ENCODE measurements around the gene IFI16. TPM values are rescaled to one million over a fixed set of nuclear protein-coding genes. Genes with fewer than 3 reads are reported as not detected.
"Not testable (repeated sequence)": the region's sequence is repeated elsewhere in the genome, so short reads cannot be mapped to it uniquely, and the experiment has no call there.

The IFI16 gene
- total RNA-seq, 3 donors from 2014 or later (not counting 1 experiment from before 2014, with no cell fraction given), result 141 to 218 (median 151) TPM

GRCh38 chr1:159015440-159015909 is 5.8 kb downstream of the IFI16 start:
- ATAC-seq (peak; percentile 87 to 95 (median 90)), DNase-seq (peak; percentile 60 to 83)
- Histone ChIP-seq H3K36me3 (ENCODE audit: control insufficient read depth, insufficient read depth, low read length) (peaks cover 53% of the 10 kb centered on the region), H3K27me3 (ENCODE audit: control insufficient read depth, insufficient read depth, low read length) (no peaks in the 10 kb centered on the region), H3K4me1 (ENCODE audit: control insufficient read depth, insufficient read depth, low read length) (peaks cover 31% of the 10 kb centered on the region), H3K9me3 (ENCODE audit: control insufficient read depth, insufficient read depth, low read length) (no peaks in the 10 kb centered on the region), H3K4me3 (ENCODE audit: low read length) (no peak overlapping the region), H3K27ac (ENCODE audit: low read length) (peak overlapping the region; percentile 46)
- TF ChIP-seq CTCF (IDR thresholded peaks at IDR 0.05), result no peak
- Mint-ChIP-seq H3K27ac (peak overlapping the region; percentile 90 to 94), H3K4me1 (peaks cover 79 to 84% of the 10 kb centered on the region in 2 donors), H3K36me3 (peaks cover 31% of the 10 kb centered on the region), H3K9me3 (no peaks in the 10 kb centered on the region), H3K27me3 (ENCODE audit: low read depth in 2 of 2) (no peaks in the 10 kb centered on the region), H3K4me3 (peak overlapping the region; percentile 81)
- intact Hi-C loops (cut with micrococcal nuclease), result no loop called here
- WGBS (ENCODE audit: insufficient coverage), result 2% methylated on average over 4 of the region's 4 CpGs

GRCh38 chr1:159023723-159024122 is 14.0 kb downstream of the IFI16 start:
- Mint-ChIP-seq H3K9me3 (no peaks in the 10 kb centered on the region), H3K27ac (peak overlapping the region; percentile 62 to 87), H3K4me1 (peaks cover 73 to 85% of the 10 kb centered on the region in 2 donors), H3K27me3 (ENCODE audit: low read depth in 2 of 2) (no peaks in the 10 kb centered on the region), H3K36me3 (peaks cover 35% of the 10 kb centered on the region), H3K4me3 (peak overlapping the region; percentile 40)
- H3K36me3 ChIP-seq (ENCODE audit: control insufficient read depth, insufficient read depth, low read length), result peaks cover 69% of the 10 kb centered on the region
- H3K9me3 ChIP-seq (ENCODE audit: control insufficient read depth, insufficient read depth, low read length), result no peaks in the 10 kb centered on the region
- H3K4me3 ChIP-seq (ENCODE audit: low read length), result no peak overlapping the region
- intact Hi-C loops (cut with micrococcal nuclease), result no loop called here
- TF ChIP-seq CTCF (IDR thresholded peaks at IDR 0.05), result no peak
- DNase-seq (no peak), ATAC-seq (no peak)
- H3K27me3 ChIP-seq (ENCODE audit: control insufficient read depth, insufficient read depth, low read length), result no peaks in the 10 kb centered on the region
- no peak overlapping the region for H3K27ac ChIP-seq (ENCODE audit: low read length)
- 96% methylated on average over 10 of the region's 10 CpGs for WGBS (ENCODE audit: insufficient coverage)
- peaks cover 13% of the 10 kb centered on the region for H3K4me1 ChIP-seq (ENCODE audit: control insufficient read depth, insufficient read depth, low read length)

- Mint-ChIP-seq H3K9me3 (no peaks in the 10 kb centered on the region), H3K27me3 (ENCODE audit: low read depth in 2 of 2) (no peaks in the 10 kb centered on the region), H3K36me3 (peaks cover 40% of the 10 kb centered on the region), H3K4me1 (peaks cover 77 to 85% of the 10 kb centered on the region in 2 donors), H3K4me3 (peak overlapping the region; percentile 11), H3K27ac (peak overlapping the region; percentile 62 to 78)
- Histone ChIP-seq H3K4me3 (ENCODE audit: low read length) (no peak overlapping the region), H3K9me3 (ENCODE audit: control insufficient read depth, insufficient read depth, low read length) (no peaks in the 10 kb centered on the region), H3K36me3 (ENCODE audit: control insufficient read depth, insufficient read depth, low read length) (peaks cover 67% of the 10 kb centered on the region), H3K27me3 (ENCODE audit: control insufficient read depth, insufficient read depth, low read length) (no peaks in the 10 kb centered on the region), H3K4me1 (ENCODE audit: control insufficient read depth, insufficient read depth, low read length) (peaks cover 13% of the 10 kb centered on the region), H3K27ac (ENCODE audit: low read length) (no peak overlapping the region)
- ATAC-seq, result no peak
- intact Hi-C loops (cut with micrococcal nuclease), result no loop called here
- 100% methylated on average over 6 of the region's 7 CpGs for WGBS (ENCODE audit: insufficient coverage)
- no peak for DNase-seq
- no peak for TF ChIP-seq CTCF (IDR thresholded peaks at IDR 0.05)
Observed at GRCh38 chr1:159025043-159025442, 15.3 kb downstream of the IFI16 start.

GRCh38 chr1:159026841-159027240 is 17.1 kb downstream of the IFI16 start:
- H3K27ac ChIP-seq (ENCODE audit: low read length); ATAC-seq; H3K9me3 Mint-ChIP-seq; H3K9me3 ChIP-seq (ENCODE audit: control insufficient read depth, insufficient read depth, low read length); intact Hi-C loops (cut with micrococcal nuclease); H3K4me3 ChIP-seq (ENCODE audit: low read length); DNase-seq; H3K27me3 ChIP-seq (ENCODE audit: control insufficient read depth, insufficient read depth, low read length); H3K27me3 Mint-ChIP-seq (ENCODE audit: low read depth in 2 of 2): not testable (repeated sequence)
- Histone ChIP-seq H3K36me3 (ENCODE audit: control insufficient read depth, insufficient read depth, low read length) (peaks cover 68% of the 10 kb centered on the region), H3K4me1 (ENCODE audit: control insufficient read depth, insufficient read depth, low read length) (peaks cover 21% of the 10 kb centered on the region)
- peaks cover 43% of the 10 kb centered on the region for H3K36me3 Mint-ChIP-seq
- H3K27ac Mint-ChIP-seq, result peak overlapping the region; percentile 62 to 78
- peaks cover 82 to 83% of the 10 kb centered on the region in 2 donors for H3K4me1 Mint-ChIP-seq
- WGBS (ENCODE audit: insufficient coverage), result 80% methylated on average over 1 of the region's 2 CpGs
- peak overlapping the region; percentile 64 for H3K4me3 Mint-ChIP-seq

All from natural killer cell (primary cell).